ENCODE data around the gene PRDX2.

Gene PRDX2

DNA sequence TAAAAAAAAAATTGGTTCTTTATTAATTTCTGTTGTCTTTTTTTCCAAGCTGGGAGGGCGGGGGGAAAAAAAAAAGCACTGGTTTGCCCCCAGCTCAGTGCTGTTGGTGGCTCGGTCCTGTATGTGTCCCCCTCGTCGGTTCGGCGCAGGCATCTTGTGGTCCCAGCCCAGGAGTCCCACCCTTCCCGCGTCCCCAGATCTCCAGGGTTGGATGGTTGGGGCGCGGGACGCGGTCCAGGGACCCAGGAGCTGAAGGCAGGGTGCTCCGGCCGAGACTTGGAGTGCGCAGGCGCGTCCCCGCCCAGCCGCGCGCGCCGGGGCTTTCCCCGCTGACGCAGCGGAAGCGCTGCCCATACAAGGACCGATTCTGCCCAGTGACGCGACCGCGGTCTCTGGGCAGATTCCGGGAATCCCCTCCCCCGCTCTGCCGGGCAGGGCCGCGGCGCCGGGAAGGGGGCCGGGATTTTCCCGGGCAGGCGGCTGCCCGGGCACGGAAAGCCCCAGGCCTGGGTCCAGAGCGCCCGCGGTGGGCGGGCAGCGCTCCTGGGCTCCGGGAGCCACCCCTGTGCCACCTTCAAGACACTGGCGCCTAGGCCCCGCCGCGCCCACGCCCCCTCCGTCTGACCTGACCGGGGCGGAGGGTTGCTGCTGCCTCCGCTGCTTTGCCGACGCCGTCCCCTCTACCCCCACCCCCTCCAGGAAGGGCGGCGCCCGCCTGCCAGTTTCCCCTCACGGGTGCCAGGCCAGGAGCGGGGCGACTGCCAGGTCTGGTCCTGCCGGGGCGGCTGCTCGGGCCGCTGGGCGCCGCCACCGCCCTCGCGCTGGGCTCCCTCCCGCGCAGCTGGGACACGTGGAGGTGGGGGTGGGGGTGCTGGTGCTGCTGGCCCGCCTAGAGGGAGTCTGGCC is 8.1 kb downstream of the PRDX2 start:
- DNase-seq, result peak; percentile 39 to 96 (median 88)

DNA sequence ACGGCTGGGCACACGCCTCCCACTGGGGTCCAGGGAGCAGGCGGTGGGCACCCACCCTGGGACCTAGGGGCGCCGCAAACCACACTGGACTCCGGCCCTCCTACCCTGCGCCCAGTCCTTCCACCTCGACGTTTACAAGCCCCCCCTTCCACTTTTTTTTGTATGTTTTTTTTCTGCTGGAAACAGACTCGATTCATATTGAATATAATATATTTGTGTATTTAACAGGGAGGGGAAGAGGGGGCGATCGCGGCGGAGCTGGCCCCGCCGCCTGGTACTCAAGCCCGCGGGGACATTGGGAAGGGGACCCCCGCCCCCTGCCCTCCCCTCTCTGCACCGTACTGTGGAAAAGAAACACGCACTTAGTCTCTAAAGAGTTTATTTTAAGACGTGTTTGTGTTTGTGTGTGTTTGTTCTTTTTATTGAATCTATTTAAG is 8.7 kb downstream of the PRDX2 start:
- DNase-seq, result peak in 6 of 58 donors; percentile 23 to 61 (median 46)

DNA sequence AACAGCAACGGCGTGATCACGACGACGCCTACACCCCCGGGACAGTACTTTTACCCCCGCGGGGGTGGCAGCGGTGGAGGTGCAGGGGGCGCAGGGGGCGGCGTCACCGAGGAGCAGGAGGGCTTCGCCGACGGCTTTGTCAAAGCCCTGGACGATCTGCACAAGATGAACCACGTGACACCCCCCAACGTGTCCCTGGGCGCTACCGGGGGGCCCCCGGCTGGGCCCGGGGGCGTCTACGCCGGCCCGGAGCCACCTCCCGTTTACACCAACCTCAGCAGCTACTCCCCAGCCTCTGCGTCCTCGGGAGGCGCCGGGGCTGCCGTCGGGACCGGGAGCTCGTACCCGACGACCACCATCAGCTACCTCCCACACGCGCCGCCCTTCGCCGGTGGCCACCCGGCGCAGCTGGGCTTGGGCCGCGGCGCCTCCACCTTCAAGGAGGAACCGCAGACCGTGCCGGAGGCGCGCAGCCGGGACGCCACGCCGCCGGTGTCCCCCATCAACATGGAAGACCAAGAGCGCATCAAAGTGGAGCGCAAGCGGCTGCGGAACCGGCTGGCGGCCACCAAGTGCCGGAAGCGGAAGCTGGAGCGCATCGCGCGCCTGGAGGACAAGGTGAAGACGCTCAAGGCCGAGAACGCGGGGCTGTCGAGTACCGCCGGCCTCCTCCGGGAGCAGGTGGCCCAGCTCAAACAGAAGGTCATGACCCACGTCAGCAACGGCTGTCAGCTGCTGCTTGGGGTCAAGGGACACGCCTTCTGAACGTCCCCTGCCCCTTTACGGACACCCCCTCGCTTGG is 9.3 kb downstream of the PRDX2 start:
- DNase-seq, result peak in 53 of 58 donors; percentile 15 to 74 (median 49)

DNA sequence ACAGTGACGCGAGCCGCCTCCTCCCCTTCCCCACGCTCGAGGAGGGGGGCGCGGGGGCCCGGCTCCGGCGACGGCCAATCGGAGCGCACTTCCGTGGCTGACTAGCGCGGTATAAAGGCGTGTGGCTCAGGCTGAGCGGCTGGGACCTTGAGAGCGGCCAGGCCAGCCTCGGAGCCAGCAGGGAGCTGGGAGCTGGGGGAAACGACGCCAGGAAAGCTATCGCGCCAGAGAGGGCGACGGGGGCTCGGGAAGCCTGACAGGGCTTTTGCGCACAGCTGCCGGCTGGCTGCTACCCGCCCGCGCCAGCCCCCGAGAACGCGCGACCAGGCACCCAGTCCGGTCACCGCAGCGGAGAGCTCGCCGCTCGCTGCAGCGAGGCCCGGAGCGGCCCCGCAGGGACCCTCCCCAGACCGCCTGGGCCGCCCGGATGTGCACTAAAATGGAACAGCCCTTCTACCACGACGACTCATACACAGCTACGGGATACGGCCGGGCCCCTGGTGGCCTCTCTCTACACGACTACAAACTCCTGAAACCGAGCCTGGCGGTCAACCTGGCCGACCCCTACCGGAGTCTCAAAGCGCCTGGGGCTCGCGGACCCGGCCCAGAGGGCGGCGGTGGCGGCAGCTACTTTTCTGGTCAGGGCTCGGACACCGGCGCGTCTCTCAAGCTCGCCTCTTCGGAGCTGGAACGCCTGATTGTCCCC is 10.1 kb downstream of the PRDX2 start, which contains the start of gene JUNB:
Gene JUNB, plus strand, starts transcription at position 142 of the 706 bp plus-strand sequence. Its CDS starts 286 bp downstream, at position 428.
- peak; percentile 67 to 99 (median 97) for DNase-seq

DNA sequence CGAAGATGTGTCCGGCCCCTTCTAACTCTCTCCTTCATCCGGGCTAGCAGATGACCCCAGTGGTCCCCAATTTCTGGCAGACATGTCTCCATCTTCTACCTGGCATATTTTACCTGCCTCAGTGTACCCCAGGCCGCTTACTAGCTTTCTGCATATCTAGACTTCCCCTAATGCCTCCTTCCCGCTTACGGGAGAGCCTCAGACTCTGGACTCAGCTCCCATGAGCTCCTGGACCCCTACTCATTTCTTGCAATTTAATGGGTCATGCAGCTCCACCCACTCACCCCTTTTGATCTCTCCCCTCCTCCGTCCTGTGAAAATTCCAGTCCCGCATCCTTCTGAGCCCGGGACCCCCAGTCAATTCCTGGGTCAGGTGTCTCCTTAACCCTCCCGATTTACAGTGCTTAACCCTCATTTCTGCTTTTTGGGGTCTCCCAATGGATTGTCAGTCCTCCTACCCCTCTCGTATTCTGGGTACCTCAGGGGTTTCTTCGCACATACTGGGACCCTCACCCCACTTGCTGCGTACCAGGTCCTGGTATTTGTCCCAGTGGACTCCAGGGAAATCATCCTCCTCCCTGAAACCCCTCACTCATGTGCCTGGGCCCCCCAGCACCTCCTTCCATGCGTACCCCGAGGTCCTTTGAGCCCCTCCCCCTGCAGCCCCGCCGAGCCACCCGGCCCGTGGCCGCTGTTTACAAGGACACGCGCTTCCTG is 10.8 kb downstream of the PRDX2 start:
- DNase-seq, result peak in 8 of 58 donors; percentile 18 to 57 (median 42)

DNA sequence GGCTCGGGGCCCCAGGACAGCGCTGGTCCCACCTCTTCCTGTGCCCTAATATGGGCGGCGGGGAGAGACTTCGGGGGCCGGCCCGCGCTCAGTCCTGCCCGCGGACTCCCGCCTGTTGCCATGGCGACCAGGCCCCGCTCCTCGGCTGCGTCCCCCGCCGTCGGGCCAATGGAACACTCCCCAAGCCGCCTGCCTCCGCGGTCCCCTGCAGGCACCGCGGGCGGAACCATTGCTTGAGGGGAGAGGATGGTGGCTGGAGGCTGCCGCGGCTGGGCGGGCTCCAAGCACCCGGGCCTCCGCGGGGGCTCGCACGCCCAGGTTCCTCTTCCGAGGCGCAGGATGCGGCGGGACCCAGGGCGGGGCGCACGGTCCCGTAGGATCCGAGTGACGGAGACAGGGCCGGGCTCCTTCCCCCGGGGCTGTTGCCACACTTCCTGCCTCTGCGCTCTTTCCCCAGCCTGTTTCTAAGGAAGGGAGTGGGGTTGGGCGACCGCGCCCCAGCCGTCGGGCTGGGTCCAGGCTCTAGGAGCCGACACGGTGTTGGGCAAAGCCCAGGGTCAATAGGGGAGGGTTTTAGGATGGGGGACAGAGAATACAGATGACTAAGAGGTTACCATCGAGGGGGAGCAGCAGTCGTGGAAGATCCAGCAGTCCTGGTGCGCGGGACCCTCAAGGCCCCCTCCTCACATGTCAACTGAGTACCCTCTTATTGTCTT is 11.5 kb downstream of the PRDX2 start:
- peak; percentile 46 to 97 (median 91) for DNase-seq

DNA sequence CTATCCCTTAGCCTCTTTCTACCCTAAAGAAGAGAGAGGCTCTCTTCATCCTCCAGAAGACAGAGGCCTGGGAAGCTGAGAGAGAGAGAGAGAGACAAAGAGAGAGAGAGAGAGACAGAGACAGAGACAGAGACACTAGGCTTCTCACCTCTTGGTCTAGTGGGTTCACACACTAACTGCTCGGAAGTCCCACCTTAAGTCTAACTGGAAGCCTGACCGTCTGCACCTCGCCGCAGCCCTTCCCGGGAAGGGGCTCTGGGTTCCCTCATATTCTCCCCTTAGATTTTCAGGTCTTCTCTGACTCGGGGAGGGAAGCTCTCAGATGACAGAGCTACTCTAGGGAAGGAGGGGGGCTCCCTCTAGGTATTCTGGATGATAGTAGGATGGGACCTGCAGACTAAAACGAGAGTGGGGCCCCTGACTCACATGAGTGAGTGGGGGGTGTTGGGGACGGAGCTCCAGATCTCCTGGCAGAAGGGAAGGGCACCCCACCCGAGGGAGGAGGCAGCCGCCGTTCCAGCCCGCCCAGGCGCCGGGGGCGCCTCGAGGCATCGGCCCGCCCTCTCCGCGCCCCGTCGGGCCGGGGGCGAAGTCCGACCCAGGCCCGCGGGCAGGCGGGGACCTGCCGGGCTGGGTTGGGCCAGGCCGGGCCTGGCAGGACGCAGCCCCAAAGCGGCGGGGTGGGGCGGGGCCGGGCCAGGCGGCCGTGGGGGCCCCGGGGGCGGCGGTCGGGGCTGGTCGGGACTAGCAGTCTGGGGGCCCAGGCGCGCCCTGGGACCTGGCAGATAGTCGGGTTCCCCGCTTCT is 12.3 kb downstream of the PRDX2 start:
- DNase-seq, result peak in 6 of 58 donors; percentile 36 to 77 (median 44)

DNA sequence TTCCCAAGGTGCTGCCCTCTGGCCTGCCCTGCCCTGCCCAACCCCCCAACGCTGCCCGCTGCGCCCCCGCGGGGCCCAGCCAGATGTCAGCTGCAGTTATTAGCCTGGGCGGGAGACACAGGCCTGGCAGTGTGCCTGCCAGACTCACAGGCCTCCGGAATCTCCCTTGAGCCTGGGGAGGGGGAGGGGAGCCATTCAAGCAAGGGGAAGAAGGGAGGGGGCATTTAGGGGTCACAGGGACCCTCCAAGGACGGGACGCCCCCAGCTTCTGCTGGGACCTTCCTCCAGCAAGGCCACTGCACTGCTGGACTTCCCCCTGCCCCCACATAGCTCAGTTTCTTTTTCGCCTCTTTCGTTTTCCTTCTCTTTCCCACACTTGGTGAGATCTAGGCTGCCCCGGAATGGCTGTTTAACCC is 12.9 kb downstream of the PRDX2 start:
- peak in 50 of 58 donors; percentile 6 to 78 (median 54) for DNase-seq

DNA sequence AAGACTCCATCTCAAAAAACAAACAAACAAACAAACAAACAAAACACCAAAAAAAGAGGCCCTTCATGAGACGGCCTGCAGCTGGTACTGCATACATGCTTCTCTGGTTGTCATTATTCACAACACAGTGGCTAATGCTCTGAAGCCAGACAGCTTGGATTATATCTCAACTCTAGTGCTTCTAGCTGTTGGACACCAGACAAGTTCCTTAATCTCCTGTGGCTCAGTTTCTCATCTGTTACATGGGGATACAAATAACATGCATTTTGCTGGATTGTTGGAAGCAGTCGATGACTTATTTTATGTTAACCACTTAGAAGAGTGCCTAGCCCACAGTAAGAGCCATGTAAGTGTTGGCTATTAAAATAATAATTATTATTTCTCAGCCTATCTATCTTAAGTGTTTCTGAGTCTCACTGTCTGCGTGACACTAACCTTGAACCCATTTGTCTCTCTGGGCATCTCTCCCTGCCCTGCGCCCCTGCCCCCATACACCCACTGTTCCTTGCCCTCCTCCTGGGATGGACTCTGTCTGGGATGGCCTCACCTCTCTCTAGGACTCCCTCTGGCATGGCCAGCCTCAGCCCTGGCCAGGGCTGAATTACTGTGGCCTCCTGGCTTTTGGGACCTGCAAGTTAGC is 13.4 kb downstream of the PRDX2 start:
- DNase-seq, result no peak

DNA sequence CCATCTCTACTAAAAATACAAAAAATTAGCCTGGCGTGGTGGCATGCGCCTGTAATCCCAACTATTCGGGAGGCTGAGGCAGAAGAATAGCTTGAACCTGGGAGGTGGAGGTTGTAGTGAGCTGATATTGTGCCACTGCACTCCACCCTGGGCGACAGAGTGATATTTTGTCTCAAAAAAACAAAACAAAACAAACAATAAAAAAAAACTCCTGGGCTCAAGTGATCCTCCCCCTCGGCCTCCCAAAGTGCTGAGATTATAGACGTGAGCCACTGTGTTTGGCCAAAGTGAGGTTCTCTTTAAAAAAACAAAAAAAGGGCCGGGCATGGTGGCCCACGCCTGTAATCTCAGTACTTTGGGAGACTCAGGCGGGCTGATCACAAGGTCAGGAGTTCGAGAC is 14.1 kb downstream of the PRDX2 start:
- DNase-seq, result no peak

DNA sequence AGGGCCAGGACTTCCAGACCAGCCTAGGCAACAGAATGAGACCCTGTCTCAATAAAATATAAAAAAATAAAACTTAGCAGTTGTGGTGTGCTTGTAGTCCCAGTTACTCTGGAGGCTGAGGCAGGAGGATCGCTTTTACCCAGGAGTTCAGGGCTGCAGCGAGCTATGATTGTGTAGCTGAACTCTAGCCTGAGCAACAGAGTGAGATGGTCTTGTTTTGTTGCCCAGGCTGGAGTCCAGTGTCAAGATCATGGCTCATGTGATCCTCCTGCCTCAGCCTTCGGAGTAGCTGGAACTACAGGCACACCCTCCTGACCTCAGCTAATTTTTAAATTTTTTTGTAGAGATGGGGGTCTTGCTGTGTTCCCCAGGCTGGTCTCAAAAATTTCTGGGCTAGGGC is 14.6 kb downstream of the PRDX2 start:
- no peak for DNase-seq

DNA sequence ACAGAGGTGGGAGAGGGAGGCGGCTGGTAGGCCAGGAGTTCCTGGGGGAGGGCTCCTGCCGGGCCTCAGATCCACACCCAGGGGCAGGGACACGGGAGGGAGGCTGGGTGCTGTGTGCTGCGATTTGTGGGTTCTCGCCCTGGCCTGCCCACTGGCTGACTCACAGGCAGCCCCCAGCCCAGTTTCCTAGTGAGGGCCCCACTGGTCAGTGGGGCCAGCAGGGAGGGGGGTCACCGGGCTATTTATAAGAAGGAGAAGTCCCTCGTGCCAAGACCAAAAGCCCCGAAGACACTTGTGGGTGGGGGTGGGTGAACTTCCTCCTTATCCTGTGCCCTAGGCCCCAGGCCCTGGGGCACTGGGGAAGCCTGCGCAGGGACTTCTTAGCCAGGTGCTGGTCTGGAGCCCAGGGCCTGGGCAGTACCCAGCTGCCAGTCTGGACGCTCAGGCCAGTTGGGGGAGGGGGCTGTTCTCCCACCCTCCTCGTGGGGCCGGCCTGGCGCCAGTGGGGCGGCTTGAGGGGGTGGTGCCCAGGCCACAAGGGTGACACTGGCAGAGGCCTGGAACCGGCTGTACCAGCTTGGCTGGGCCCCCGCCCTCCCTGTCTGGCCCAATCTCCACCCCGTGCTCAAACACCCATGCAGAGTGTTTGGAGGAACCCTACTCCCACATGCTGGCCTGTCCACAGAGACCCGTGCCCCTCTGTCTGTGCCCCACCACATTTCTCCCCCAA is 15.3 kb downstream of the PRDX2 start:
- peak in 51 of 58 donors; percentile 19 to 85 (median 60) for DNase-seq

DNA sequence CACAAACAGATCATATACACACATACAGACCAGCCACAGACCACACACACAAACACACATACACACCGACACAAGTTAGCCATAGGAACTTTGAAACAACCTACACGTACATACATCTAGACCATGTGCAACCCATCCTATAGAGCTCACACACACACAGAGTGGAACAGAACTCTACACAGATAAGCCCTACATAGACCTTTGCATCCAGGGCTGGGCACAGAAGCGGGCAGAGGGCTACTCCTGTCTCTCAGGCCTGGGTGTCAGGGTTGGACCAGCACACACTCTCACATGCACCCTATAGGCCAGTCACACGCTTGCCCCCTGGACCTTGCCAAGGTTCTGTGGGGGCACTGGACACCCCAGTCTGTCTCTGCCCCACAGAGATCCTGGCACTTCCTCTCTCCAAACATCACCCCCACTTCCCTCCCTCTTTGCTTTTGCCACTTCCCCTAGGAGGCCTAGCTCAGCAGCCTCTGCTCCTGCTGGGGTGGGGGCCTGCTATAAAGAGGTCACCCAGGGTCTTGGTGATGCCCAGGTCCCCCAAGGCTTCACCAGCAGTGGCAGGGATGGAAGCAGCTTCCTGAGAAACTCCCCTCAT is 16.1 kb downstream of the PRDX2 start:
- peak in 15 of 58 donors; percentile 9 to 45 (median 25) for DNase-seq

DNA sequence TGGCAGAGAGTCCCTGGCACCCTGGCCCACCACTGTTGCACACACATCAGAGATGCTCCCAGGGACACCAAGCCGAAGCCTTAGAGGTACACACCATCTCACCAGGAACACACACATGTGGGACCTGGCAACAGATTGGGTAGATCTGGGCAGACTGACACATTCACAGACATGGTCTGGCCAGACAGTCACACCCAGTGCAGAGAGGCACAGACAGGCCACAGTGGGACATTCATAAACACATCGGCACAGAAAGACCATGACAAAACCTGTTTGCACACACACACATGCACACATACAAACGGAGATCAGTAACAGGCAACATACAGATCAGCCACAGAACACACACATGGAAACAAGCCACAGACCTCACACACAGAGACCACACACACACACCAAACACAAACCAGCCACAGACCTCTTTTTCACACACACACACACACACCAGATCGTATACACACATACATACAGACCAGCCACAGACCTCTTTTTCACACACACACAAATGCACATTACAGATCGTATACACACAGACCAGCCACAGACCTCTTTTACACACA is 16.6 kb downstream of the PRDX2 start:
- peak in 1 of 58 donors; percentile 5 for DNase-seq

DNA sequence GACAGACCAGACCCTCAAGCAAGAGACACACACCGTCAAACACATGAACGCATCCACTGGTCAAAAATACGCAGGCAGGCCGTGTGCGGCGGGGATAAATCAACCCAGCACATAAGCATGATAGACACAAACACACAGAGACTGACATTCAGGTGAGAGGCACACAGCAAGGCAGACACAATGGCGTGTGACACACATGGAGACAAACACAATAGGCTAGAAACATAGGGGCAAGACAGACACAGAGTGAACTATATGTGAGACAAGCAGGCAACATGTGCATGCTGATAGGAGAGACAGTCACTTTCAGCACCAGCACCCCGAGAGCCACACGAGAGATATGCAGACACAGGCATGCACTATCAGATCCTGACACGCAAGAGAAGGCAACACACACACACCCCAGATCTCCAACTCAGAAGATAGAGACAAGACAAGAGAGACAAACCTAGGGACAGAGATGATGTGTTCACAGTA is 17.2 kb downstream of the PRDX2 start:
- DNase-seq, result peak in 2 of 58 donors; percentile 10 to 21

DNA sequence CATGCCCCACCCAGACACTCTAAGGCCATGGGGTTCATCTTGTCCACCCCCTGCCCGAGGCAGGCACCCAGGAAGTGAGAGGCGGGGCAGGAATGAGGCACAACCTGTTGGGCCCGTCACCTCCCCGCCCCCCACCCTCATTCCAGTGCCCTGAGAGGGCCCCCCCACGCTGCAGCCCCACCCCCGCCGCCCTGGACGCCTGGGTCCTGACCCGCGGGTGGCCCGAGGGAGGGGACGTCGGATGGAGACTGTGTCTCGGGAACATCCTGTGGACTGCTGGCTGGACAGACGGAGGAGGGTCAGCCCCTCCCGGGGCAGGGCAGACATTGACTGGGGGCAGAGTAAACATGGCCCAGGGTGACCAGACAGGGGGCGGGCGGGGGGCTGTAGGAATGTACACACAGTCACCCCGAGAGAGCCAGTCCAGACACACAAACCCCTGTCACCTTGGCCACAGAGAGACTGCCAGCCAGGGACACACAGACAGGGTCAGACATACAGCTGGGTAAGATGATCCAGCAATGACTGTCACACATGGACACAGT is 17.7 kb downstream of the PRDX2 start:
- DNase-seq, result peak in 6 of 58 donors; percentile 8 to 43 (median 21)

Measured in anterior cingulate cortex (tissue), 58 donors.